K562 (cell line): ENCODE measurements around the gene SPATA2L. TPM values are rescaled to one million over a fixed set of nuclear protein-coding genes. Genes with fewer than 3 reads are reported as not detected.

Source experiments
- DDX20 ChIP-seq: fragments of 450-650 bp; IDR thresholded peaks from 2 replicates; pipeline ENCODE4 v1.6.1; 2016; ENCODE audit warnings: missing genetic modification characterization, low read depth, mild to moderate bottlenecking, missing compliant biosample characterization, moderate library complexity
- EGR1 ChIP-seq: fragments of 450-650 bp; conservative IDR thresholded peaks from 2 replicates; pipeline ENCODE4 v1.6.1; 2017; ENCODE audit warnings: mild to moderate bottlenecking
- ETV6 ChIP-seq, 3 experiments: fragments of 150-350 bp in 1 of 3; sonication (generic) in 1 of 3; formaldehyde crosslinking in 1 of 3; IDR thresholded peaks; 2 replicates each; pipeline versions ENCODE4 v1.6.1 to v1.8.0; 2014 to 2022; ENCODE audit warnings: borderline replicate concordance in 2 of 3, low read depth in 2 of 3, antibody characterized with exemption in 1 of 3, low read length in 1 of 3, mild to moderate bottlenecking in 1 of 3, missing genetic modification reagents in 1 of 3
- GABPB2 ChIP-seq: fragments of 250-450 bp; sonication (Bioruptor Pico); conservative IDR thresholded peaks from 2 replicates; pipeline ENCODE4 v1.5.1; 2021; ENCODE audit warnings: mild to moderate bottlenecking
- GATAD2B ChIP-seq: fragments of 450-650 bp; IDR thresholded peaks from 2 replicates; pipeline ENCODE4 v1.6.1; 2017; ENCODE audit warnings: mild to moderate bottlenecking, borderline replicate concordance
- HMGN3 ChIP-seq: IDR thresholded peaks from 2 replicates; pipeline ENCODE4 v1.6.1; 2011; ENCODE audit warnings: borderline replicate concordance, low read depth, mild to moderate bottlenecking, mixed read lengths, low read length; ENCODE audit not compliant: insufficient read length; ENCODE audit errors: extremely low read depth
- NFIC ChIP-seq: fragments of 450-650 bp; IDR thresholded peaks from 2 replicates; pipeline ENCODE4 v1.6.1; 2017; ENCODE audit warnings: mild to moderate bottlenecking, inconsistent platforms
- RBM25 ChIP-seq: fragments of 200-400 bp; formaldehyde crosslinking; IDR thresholded peaks from 2 replicates; pipeline ENCODE4 v1.6.1; 2018; ENCODE audit warnings: low read length, low read depth, moderate library complexity; ENCODE audit not compliant: severe bottlenecking
- RHOXF2B ChIP-seq: fragments of 250-450 bp; sonication (Bioruptor Pico); conservative IDR thresholded peaks from 2 replicates; pipeline ENCODE4 v1.5.1; 2021
- SMARCC2 ChIP-seq: fragments of 450-650 bp; IDR thresholded peaks from 2 replicates; pipeline ENCODE4 v1.6.1; 2017; ENCODE audit warnings: antibody characterized with exemption, moderate library complexity, mild to moderate bottlenecking, low read depth
- STAG1 ChIP-seq: sonication (generic); formaldehyde crosslinking; IDR thresholded peaks from 2 replicates; pipeline ENCODE4 v1.5.0; 2020; ENCODE audit warnings: missing genetic modification reagents, borderline replicate concordance
- TSC22D4 ChIP-seq: fragments of 450-650 bp; IDR thresholded peaks from 2 replicates; pipeline ENCODE4 v1.6.1; 2016; ENCODE audit warnings: missing genetic modification characterization, missing biosample characterization, control low read depth
- TSHZ1 ChIP-seq: fragments of 250-450 bp; sonication (Bioruptor Pico); IDR thresholded peaks from 2 replicates; pipeline ENCODE4 v1.4.0; 2020; ENCODE audit warnings: mild to moderate bottlenecking, moderate library complexity
- ZNF124 ChIP-seq: sonication (generic); formaldehyde crosslinking; IDR thresholded peaks from 2 replicates; pipeline ENCODE4 v1.8.1; 2022; ENCODE audit warnings: missing genetic modification reagents
- ZNF518B ChIP-seq: fragments of 250-450 bp; sonication (Bioruptor Pico); IDR thresholded peaks from 2 replicates; pipeline ENCODE4 v1.5.0; 2021; ENCODE audit warnings: mild to moderate bottlenecking, moderate library complexity
- ZNF584 ChIP-seq: fragments of 200-800 bp; sonication (Bioruptor generic); IDR thresholded peaks from 2 replicates; pipeline ENCODE4 v1.6.1; 2016; ENCODE audit warnings: low read depth, mild to moderate bottlenecking, missing genetic modification characterization, missing compliant biosample characterization
- ZNF592 ChIP-seq: fragments of 450-650 bp; IDR thresholded peaks from 2 replicates; pipeline ENCODE4 v1.6.1; 2017; ENCODE audit warnings: antibody characterized with exemption, mild to moderate bottlenecking
- polyA plus RNA-seq, 8 experiments: library from polyadenylated mRNA; depleted of rRNA in 4 of 8; stranded (reverse) in 5 of 8; unstranded in 3 of 8; fragments of >200 nt; fragmentation: Nextera tagmentation in 2 of 8; fragmentation: Illumina TruSeq in 1 of 8; extraction: Ambion mirVana in 2 of 8; extraction: Trizol in 1 of 8; gene quantifications; 2 replicates each; pipeline versions ENCODE4 v1.2.1 to v1.2.3, GENCODE V29; 2011 to 2014; ENCODE audit warnings: inconsistent platforms in 1 of 8, missing spikeins in 1 of 8
- total RNA-seq, 7 experiments: library from RNA; depleted of rRNA in 6 of 7; stranded (reverse); fragments of >200 nt in 6 of 7; fragmentation: Illumina TruSeq in 2 of 7; extraction: Trizol in 2 of 7; gene quantifications; 2 replicates each; pipeline versions ENCODE4 v1.2.1 to v1.2.3, GENCODE V29; 2011 to 2021; ENCODE audit warnings: low replicate concordance in 1 of 7

SPATA2L gene
- total and polyA plus RNA-seq, 9 of the 15 experiments (the other 6 are each of a cell fraction or from before 2014, with no cell fraction given): 0.13 to 19.2 (median 4.8) TPM; not detected in 1

GRCh38 chr16:89712274-89712781 lies 10.8 kb upstream of the SPATA2L start (continued):
- no peak for TF ChIP-seq ZNF518B
- no peak for TF ChIP-seq SMARCC2
- no peak for TF ChIP-seq DDX20 (tag)
- no peak for TF ChIP-seq TSHZ1 (CRISPR knock-in tag)
- no peak for TF ChIP-seq HMGN3
- TF ChIP-seq ZNF584: no peak
- no peak for TF ChIP-seq GABPB2 (CRISPR knock-in tag)
- no peak for TF ChIP-seq TSC22D4
- TF ChIP-seq RHOXF2B (CRISPR knock-in tag): no peak
- TF ChIP-seq EGR1: peak; percentile 55
- TF ChIP-seq ZNF124 (CRISPR knock-in tag): no peak
- no peak for TF ChIP-seq RBM25
- TF ChIP-seq GATAD2B: no peak
- TF ChIP-seq NFIC: 0 out of 2 replicates have a peak, but pooled peaks have one; percentile 14
- no peak for TF ChIP-seq STAG1 (CRISPR knock-in tag)
- no peak for TF ChIP-seq ZNF592
- TF ChIP-seq ETV6 (IDR thresholded peaks at IDR 0.05; ENCODE audit: borderline replicate concordance in 1 of 2, low read depth in 2 of 2, low read length in 1 of 2): no peak
- no peak for TF ChIP-seq ETV6 (CRISPR knock-in tag; IDR thresholded peaks at IDR 0.05; ENCODE audit: borderline replicate concordance)
